Neutrophil (primary cell): ENCODE data around the gene CNNM1.

Experiments
- H3K27ac ChIP-seq: fragments of 200-600 bp; sonication (generic); 2 replicates; pipeline ENCODE4 v1.5.1; 2016; ENCODE audit warnings: mild to moderate bottlenecking, moderate library complexity
- H3K27me3 ChIP-seq: fragments of 200-600 bp; sonication (generic); 2 replicates; pipeline ENCODE4 v1.6.0; 2016; ENCODE audit warnings: mild to moderate bottlenecking
- H3K36me3 ChIP-seq: fragments of 200-600 bp; sonication (generic); 2 replicates; pipeline ENCODE4 v1.5.1; 2017
- H3K4me1 ChIP-seq, 2 experiments: fragments of 200-600 bp in 1 of 2; sonication (generic) in 1 of 2; 1 replicate in 1 of 2; 2 replicates in 1 of 2; pipeline versions ENCODE4 v1.5.1 to v1.6.1; 2013 to 2016; ENCODE audit warnings: low read depth in 1 of 2, low read length in 1 of 2, mild to moderate bottlenecking in 1 of 2, moderate library complexity in 1 of 2; ENCODE audit not compliant: control insufficient read depth in 1 of 2, insufficient read depth in 1 of 2
- H3K4me3 ChIP-seq, 2 experiments: fragments of 200-600 bp in 1 of 2; sonication (generic) in 1 of 2; 1 replicate in 1 of 2; 2 replicates in 1 of 2; pipeline ENCODE4 v1.5.1; 2013 to 2016; ENCODE audit warnings: low read depth in 1 of 2, low read length in 1 of 2, mild to moderate bottlenecking in 1 of 2, moderate library complexity in 1 of 2
- H3K9me3 ChIP-seq: fragments of 200-600 bp; sonication (generic); 2 replicates; pipeline ENCODE4 v1.5.1; 2016
- CTCF ChIP-seq: fragments of 200-600 bp; sonication (generic); IDR thresholded peaks from 2 replicates; pipeline ENCODE4 v1.5.1; 2016; ENCODE audit warnings: antibody characterized with exemption

The CNNM1 gene

DNA sequence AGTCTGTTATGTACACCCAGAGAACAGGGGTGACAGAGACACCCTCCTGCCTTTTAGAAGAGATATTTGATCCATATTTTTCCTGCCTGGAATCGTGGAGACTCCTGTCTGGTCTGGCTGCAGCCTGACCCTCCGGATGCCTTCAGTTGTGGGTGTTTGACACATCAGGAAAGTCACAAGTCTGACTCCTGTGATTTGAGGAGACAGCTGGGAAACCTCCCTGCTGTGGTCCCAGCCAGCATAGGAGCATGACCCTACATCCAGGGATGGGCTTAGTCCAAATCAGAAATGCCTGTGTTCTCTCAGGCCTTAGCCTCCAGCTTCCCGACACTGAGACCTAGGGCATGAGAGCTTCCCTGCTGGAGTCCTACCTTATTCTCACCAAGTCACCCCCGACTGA lies 57.9 kb downstream of the CNNM1 start:
- Histone ChIP-seq H3K4me1 (no peaks in the 10 kb centered on the region), H3K9me3 (no peaks in the 10 kb centered on the region), H3K27ac (no peak overlapping the region), H3K36me3 (no peaks in the 10 kb centered on the region), H3K27me3 (peaks cover 15% of the 10 kb centered on the region), H3K4me3 (no peak overlapping the region)
- no peak for TF ChIP-seq CTCF

- TF ChIP-seq CTCF, result no peak
- no peaks in the 10 kb centered on the region for H3K36me3 ChIP-seq
- no peak overlapping the region for H3K27ac ChIP-seq
- H3K27me3 ChIP-seq, result peaks cover 15% of the 10 kb centered on the region
- no peak overlapping the region for H3K4me3 ChIP-seq
- H3K4me1 ChIP-seq, result no peaks in the 10 kb centered on the region
- no peaks in the 10 kb centered on the region for H3K9me3 ChIP-seq
Measured at GRCh38 chr10:99387541-99387940, 58.4 kb downstream of the CNNM1 start.

DNA sequence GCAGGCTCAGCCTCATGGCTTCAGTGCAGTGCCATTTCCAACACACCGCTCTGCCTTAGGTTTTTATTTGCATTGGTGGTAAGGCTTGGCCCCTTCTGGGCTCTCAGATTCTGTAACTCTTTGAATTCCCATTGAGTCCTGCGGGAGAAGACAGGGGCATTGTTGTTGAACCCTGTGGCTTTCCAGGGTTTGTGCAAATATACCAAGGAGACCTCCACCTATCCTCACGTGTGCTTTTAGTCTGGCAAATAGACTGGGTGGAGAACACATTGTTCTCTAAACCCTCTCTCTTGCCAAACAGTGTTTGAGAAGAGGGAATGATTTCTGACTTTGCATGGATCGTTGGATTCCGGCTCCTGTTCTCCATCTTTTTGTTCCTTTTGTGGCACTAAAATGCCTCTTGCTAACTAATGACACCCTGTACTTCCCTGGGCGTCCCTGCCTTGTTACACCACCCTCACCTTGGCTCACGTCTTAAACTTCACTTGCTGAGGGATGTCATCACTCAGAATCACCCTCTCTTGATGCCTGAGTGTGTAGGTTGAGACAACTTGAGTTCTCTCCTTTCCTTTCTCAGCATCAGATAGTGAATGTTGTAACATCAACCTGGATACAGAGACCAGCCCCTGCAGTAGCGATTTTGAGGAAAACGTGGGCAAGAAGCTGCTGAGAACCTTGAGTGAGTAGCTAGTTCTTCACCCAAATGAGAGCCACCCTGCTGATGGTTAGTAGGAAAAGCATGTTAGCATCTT lies 60.7 kb downstream of the CNNM1 start:
- no peaks in the 10 kb centered on the region for H3K9me3 ChIP-seq

GRCh38 chr10:99391346-99391745 lies 62.2 kb downstream of the CNNM1 start:
- H3K4me3 ChIP-seq, result no peak overlapping the region
- TF ChIP-seq CTCF, result no peak
- H3K36me3 ChIP-seq, result peaks cover 1% of the 10 kb centered on the region
- no peaks in the 10 kb centered on the region for H3K4me1 ChIP-seq
- H3K27me3 ChIP-seq, result peaks cover 12% of the 10 kb centered on the region
- H3K27ac ChIP-seq, result no peak overlapping the region
- H3K9me3 ChIP-seq, result no peaks in the 10 kb centered on the region

More for the DNA sequence above, 60.7 kb downstream of the CNNM1 start:
- Histone ChIP-seq H3K4me1 (no peaks in the 10 kb centered on the region), H3K27ac (no peak overlapping the region), H3K36me3 (no peaks in the 10 kb centered on the region), H3K27me3 (peaks cover 19% of the 10 kb centered on the region), H3K4me3 (no peak overlapping the region)
- no peak for TF ChIP-seq CTCF

DNA sequence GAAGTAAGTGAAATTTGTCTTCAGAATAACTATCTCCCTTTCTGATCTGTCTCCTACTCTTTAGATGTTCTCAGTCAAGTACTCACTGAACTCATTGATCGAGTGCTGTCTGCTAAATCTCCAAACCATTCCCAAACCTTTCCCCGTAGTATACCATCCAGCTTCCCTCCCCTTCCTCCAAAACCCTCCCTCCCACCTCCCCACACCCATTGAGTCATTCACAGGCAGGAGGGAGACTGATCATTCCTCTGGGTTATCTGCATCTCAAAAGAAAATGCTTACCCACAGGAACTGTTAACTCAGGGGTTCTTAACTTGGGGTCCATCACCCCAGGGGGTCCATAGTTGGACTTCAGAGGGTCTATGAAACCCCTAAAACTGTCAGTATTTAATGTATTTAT lies 63.9 kb downstream of the CNNM1 start:
- H3K27me3 ChIP-seq, result peaks cover 7% of the 10 kb centered on the region
- H3K36me3 ChIP-seq, result peaks cover 14% of the 10 kb centered on the region
- H3K4me1 ChIP-seq, result no peaks in the 10 kb centered on the region
- no peak overlapping the region for H3K4me3 ChIP-seq
- H3K27ac ChIP-seq, result no peak overlapping the region
- no peak for TF ChIP-seq CTCF
- H3K9me3 ChIP-seq, result no peaks in the 10 kb centered on the region
